HG02973 (cell line): ENCODE data around the gene PITX2.

Source experiments
- ATAC-seq: cut with Tn5 transposase; IDR thresholded peaks from one replicate; pipeline ENCODE4 v1.9.1; 2021; ENCODE audit warnings: moderate library complexity; ENCODE audit not compliant: unreplicated experiment

The PITX2 gene

DNA sequence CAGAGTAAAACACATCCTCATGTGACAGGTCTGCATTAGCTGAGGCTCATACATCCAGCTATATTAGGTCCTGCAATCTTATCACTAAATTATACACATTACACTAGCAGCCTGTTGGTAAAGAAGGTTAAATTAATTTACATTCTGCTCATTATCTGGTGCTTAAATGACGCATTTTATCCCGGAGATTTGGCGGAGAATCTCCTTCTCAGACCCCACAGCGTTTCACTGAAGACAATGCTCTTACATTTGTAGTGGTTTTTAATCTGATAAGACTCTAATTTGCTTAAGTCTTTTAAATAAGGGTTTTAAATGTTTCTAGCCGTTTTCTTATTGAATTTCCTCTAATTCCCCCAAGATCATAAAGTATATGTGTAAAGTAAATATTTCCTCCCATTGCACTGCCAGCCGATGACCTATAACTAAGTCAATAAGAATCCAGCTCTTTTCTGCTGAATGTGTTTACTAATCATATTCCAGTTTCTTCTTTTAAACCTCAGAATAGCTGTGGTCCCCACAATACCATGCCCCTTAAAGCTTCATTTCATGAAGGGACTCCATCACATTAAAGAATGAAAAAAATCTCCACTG is 2.1 kb upstream of the PITX2 start:
- ATAC-seq, result no peak

DNA sequence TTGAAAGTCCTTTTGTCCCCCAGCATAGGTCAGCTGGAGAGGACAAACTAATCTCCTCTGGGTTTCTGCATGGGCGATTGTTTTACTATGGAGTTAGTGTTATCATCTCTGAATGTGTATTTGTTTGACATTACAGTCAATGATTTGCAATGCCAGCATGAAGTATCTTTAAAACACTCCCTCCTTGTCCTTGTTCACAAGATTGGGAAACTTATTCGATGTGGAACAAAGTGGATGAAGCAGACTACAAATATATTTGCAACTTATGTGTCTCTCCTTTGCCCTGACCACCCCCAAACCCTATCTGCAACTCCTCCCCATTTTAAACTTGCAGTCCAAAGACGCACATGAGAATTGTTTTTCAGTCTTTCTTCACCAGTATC is 1.5 kb upstream of the PITX2 start:
- ATAC-seq, result no peak

DNA sequence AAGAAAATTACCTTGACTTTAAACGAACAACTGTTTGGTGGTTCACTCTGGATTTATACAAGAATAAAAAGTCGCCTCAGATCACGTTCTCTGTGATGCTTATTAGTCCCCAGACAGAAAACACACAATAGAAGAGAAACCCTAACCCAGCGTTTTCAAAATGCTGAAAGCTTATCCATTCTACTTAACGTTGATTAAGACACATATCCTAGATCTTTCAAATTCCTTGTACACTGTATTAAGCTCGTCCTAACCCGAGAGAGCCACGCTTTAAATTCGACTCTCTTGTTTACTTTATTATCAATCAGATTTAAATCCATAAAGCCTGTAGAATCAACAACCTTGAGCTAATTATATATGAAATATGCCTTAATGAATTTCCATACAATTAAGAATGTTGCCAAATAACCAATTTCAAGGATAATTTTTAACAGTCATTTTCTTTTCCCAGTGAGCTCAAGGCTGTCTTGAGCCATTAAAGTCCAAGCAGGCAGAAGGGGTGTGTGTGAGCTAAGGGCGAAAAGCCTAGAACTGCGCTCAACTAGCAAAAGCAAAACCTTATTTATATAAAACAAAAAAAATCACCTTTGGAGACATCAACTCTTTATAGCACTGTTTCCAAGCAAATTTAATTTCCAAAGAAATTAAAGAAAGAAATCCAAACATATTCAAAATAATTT is 981 bp upstream of the PITX2 start:
- no peak for ATAC-seq

DNA sequence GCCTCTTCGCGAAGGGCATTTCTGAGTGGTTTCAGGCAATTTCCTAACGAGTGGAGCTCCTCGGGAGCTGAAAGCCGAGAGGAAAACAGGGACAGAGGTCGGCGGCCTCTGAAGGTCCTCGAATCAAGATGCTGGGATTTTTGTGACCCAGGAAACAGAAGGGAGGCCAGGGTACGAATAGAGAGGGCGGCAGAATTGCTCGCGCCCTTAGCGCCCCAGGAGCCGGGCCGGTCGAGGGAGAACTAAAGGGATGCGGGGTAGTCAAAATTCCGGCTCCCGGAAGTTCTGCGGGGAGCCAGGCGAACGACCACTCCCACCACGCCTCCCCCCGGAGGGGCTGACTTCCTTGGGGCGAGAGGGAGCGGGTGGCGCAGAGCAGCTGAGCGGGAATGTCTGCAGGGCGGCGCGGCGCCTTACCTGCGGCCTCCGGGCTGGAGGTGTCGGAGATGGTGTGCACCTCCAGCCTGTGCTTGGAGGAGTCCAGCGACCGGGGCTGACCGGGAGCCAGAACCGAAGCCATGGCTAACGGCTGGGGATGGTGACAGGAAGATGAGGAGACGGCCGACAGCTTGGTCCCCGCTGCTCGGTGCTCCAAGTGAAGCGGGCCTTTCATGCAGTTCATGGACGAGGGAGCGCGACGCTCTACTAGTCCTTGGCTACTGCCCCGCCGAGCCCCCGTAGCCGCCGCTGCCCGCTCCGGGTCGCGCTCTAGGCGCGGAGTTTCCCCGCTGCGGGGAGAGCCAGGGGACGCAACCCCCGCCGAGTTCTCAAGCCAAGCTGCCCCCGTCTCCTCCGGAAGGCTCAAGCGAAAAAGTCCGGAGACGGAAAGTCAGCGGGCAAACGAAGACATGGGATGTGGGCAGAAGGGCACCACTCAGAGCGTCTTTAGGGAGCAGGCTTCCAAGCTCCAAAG is 782 bp downstream of the PITX2 start:
- ATAC-seq, result no peak

DNA sequence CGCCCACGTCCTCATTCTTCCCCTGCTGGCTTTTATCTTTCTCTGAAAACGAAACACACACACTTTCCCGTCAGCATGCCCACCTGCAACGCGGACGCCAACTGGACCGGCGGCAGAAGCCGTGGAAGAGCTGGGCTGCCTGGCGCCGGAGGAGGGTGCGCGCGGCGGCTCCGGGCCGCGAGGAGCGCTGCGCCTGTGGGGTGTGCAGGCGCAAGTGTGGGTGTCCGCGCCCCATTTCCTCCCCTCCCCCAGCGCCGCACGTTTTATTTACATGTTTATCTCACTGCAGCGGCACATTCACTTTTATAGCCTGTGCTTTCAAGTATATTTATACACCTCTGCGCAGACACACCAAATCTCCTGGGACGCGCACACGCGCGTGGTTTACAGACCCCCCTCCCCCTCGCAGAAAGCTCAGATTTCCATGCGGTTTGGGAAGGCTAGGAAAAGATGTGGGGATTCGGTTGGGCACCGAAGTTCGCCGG is 1.5 kb downstream of the PITX2 start:
- no peak for ATAC-seq

DNA sequence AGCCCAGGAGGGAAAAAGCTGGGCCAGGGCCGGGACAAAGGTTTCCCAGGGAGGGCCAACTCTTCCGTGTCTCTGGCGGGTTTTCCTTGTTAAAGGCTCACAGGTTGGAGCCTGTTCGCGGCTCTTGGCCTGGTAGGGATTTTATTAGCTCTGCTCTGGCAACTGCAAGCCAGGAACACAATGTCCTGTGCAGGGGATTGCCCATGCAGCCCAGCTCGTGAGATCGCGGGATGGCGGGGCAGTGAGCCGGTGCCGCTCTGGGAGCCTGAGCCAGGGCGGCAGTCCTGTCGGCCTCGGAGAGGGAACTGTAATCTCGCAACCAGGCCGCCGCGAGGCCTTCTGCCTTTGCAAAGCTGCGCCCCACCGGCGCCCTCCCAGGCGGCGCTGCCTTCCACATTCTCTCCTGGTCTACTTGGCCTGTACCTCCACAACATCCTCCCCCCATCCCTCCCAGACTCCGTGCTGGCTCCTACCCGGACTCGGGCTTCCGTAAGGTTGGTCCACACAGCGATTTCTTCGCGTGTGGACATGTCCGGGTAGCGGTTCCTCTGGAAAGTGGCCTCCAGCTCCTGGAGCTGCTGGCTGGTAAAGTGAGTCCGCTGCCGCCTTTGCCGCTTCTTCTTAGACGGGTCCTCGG is 2.1 kb downstream of the PITX2 start:
- no peak for ATAC-seq

DNA sequence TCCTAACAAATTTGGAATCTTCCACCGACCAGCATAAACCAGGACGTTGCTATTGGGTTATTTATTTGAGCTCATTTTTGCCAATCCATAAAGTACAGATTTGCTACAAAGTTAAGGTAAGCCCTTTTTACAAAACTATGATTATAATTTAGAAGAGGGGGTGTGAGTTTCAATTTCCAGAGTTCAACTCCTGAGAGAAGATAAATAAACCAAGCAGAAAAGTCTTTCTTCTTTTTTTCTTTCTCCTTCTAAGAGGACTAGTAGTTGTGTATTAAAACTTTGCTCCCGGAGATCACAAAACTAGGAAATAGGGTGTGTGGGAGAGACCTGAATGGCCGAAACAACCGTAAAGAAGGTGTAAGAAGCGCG is 2.6 kb downstream of the PITX2 start:
- ATAC-seq, result no peak

DNA sequence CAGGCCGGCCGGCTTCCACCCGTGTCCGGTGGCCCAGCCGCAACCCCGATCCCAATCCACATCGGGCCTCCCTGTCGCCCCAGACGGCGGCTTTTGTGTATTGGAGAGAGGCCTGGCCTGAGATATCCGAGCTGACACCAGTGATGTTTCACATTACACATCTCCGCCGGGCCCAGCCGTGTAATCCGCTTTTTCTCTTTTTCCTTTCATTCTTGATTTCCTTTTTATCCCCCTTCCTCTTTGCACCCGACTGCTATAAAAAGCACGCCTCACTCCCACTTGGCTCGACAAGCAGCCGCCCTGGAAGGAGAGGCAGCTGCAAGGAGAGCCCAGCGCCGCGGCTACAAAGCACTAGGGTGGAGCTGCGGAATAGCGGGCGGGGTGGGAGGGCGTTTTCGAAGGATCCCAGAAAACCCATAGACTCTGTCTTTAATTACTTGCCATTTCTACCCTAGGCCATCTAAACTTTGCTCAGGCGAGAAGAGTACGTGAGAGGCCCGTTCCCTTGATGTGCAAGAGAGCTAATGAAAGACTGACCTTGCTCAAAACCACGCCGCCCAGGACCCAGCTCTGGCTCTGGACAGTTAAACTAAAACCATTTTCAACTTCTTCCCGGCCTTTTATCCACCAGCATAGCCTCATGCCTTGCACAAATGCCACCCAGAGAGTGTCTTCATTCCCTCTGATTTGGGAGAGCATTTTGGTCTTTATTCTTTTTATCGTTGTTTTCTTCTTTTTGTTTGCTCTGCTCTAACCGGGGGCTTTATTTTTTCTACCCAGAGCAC is 3.2 kb downstream of the PITX2 start:
- no peak for ATAC-seq

DNA sequence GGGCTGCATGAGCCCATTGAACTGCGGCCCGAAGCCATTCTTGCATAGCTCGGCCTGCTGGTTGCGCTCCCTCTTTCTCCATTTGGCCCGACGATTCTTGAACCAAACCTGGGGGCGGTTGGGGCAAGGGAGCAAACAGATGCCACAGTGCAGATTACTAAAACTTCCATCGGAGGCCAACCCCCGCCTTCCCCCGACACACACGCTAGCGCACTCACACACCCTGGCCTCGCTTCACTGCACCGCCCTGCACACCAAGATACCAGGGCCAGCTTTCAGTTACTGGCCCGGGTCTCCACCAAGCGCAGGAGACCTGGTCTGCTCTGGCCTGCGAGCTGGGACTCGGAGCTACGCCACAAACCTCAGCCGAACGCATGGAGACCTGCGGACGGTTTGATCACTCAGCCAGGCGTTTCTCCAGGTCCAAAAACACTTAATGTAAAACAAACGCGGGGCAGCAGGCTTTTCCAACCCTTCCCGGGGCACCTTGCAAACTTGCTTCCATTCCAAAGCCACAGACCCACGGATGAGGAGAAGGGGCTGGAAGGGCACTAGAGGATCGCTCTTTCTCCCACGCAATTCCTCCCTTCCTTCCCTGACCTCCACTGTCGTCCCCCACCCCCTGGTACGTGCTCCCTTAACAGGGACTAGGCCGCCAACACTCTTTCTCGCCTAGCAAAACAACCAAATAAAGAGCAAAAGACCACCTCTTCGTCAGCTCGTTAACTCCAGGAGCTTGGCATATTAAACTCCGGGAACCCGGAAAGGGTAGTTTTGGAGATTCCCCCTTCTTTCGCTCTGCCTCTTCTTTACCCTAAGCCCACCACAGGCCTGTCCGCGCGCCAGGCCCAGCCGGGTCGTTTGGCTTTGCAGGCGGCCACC is 4.1 kb downstream of the PITX2 start:
- ATAC-seq, result no peak

DNA sequence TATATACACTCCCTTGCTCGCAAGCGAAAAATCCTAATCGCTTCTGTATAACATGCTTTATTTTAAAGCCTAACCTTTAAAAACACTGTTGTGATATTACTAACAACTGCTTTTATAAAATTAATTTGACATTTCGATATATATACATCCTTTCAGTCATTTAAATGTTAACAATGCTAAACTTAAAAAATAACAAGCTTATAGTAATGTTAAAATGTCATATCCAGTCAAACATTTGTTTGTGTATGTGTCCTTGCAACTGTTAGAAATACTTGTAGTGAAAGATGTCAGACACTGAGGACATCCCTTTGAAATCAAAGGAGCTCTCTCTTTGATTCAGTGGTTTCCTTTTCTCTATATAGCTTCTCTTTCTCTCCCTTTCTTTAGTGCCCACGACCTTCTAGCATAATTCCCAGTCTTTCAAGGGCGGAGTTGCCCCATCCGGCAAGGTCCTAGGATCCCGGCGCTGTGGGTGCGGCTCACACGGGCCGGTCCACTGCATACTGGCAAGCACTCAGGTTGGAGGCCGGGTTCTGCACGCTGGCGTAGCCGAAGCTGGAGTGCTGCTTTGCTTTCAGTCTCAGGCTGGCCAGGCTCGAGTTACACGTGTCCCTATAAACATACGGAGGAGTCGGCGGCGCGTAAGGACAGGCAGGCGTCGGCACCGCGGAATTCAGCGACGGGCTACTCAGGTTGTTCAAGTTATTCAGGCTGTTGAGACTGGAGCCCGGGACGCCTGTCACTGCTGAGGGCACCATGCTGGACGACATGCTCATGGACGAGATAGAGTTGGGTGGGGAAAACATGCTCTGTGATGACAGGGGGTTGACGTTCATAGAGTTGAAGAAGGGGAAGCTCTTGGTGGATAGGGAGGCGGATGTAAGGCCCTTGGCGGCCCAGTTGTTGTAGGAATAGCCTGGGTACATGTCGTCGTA is 5.0 kb downstream of the PITX2 start:
- no peak for ATAC-seq

DNA sequence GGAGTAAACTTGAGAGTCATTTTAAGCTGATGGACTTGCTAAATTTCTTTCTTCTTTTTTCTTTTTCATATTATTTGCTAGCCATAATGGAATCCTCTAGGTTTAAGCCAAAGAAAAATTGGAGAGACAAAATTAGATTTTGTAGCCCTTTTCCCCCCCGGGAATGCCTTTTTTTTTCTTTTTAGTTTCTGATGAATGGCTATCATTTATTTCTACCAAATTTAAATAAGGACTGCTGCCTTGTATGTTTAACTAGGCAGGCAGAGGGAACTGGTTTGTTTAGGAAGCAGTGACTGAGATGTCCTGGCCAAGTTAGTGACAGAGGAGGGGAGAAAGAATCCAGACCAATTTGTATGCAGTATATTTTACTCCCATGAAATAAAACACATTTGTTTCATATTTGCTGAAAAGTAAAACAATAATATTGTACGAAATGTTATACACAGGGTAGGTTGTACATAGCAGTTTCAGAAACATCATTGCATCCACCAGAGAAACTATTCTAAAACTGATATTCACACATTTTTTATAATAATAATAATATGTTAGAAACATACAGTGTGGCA is 5.7 kb downstream of the PITX2 start:
- no peak for ATAC-seq

DNA sequence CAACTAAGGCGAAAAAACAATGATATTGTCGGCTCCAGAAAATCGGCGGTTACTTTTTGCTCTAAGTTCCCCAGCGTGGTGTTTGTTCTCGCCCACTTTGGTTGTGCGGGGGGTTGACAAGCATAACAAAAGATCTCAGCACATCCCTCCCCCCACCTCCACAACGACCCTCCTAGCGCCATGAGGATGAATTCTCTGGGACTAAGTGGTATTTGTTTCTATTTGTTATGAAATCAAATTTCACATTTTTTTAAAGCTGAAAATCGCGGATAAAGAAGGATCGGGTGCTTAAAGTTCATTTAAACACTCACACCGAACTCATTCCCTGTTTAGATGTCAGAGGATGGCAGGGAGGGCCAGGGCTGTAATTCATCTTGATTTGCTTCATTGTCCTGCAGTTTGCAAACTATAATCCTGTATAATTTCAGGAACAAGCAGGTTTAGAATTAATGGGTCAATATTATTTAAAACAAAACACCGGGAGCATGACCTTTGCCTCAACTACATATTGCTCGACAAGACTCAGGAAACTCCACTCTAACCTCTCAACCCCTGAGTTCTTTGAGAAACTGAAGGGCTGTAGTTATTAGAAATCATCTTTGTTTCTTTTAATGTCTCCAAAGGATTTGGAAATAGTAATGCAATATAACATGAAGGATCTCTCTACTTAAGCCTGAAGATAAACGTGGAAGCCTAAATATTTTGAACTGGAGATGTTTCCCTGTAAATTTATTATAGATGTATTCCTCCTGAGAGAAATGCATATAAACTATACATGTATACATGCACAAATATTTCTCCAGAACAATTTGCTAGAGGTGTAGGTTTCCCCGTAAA is 6.4 kb downstream of the PITX2 start:
- ATAC-seq, result no peak

DNA sequence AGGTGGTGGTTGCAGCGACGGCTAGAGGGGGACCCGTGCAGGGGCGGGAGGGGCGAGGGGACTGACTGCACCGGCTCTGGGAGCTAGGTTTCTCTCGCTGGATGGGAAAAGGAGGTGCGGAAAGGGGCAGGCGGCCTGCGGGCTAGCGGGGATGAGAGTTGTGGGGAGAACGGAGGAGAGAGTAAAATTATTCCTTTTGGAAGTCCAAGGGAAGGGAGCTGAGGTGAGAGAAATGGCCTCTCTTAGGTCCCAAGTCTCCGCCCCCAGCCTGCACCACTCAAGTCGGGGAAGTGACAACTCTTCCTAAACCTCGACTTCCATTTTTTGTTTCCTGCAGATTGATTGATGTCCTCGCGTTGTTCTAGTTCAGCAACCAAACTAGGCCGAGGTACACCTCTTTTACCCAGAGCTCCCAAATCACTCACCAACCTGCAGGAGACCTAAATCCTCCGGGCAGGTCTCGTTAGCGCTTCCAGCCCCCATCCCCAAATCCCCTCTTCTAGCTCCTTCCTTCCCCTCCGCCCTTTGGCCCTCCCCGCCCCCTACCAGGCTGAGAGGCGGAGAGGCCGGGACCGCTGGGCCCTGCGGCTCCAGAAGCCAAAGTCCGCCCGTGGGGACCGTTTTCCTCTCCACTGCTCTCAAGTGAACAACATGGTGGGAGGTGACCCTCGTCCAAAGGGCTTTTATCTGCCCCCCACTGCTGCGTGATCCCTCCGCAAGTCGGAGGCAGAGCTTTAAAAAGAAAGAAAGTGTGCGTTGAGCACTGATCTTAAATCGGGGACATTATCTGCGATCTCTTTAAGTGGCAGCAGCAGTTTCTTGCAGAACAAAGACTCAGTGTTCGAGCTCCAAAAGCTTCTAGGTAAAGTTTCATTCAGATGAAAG is 7.3 kb downstream of the PITX2 start:
- no peak for ATAC-seq

DNA sequence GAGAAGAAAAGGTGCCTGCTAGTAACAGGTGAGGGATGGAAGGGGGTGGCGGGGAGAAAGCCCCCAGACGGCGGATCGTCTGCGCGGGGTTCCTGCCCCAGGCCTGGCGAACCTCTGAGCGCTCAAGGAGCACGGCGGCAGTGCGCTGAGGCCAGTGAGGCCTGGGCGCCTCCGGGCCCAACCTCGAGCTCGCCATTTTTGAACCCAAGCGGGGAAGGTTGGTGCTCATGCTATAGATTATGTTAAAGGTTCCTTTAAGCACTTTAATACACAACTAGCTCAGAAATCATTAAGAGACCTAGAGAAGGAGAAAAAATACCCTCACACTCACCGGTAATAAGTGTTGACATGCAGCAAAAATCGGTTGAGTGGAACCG is 7.9 kb downstream of the PITX2 start:
- ATAC-seq, result no peak

DNA sequence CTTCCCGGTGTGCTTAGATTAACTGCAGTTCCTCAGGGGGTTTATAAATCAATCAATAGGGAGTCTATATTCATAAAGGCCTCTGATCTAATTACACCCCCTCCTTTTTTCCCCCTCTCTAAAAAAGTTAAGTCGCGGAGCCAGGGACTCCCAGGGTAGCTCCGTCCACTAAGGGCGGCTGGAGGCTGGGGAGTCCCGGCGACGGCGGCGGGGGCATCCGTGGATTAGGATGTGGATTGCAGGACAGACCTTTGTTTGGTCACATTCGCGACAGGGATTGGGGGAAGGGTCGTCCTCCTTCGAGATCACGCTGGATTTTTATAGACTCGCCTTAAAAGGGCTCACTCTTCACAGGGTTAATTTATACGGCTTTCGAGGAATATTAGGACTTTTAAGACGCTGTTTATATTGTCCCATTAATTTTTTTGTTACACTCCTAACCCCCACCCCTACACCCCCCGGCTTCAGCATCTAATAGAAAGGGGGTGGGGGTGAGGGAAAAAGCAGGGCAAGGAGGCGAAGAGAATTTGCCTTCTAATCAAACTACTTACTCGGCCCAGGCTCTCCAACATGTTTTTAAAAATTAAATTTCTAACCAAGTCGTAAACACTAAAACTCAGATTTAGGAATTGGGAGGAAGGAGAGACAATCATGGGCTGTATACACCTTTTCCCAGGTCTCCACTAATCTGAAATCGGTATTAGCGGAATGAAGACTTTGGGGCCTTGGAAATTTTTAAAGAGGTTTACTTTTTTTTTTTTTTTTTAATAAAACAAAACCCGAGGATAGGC is 8.5 kb downstream of the PITX2 start:
- no peak for ATAC-seq

DNA sequence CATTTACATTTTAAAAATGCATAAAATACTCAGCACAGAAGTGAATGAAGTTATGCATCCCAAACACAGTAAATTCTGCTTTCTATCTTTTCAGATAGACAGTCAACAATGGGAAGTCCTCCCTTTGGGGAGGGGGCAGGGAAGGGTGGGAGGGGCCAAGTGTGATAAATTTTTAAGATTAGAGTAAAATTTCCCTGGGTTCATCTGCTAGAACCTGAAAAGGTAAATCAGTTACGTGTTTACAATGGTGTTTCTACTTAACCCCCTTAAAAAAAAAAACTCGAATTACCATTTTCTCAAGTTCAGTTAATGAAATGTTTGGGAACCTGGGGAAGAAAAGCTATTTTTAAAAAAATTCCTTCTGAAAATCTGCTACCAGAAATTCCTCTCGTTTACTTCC is 9.1 kb downstream of the PITX2 start:
- no peak for ATAC-seq
